ENCODE results near the gene C1QC.

Gene C1QC

DNA sequence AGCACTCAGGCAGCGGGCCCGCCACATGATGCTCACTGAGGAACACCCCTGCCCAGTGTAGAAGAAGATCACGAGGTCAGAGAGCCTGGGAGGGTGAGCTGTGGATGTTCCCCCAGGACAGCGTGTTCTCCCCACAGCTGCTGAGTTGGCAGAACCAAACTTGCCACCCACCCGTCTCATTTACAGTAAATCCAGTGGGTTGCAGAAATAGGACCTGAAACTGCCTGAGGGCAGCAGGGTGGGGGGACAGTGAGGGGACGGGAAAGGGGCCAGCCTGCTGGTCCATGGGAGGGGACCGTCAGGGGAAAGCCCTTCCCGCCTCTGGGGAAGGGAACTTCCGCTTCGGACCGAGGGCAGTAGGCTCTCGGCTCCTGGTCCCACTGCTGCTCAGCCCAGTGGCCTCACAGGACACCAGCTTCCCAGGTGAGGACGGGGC, 9.5 kb downstream of the C1QC start, which contains the start of gene C1QB:
Gene C1QB (plus strand): TSS at position 356 of the 436 bp plus-strand sequence. CDS start 6,227 bp downstream, outside the sequence.
- TF ChIP-seq, protein P1, sequence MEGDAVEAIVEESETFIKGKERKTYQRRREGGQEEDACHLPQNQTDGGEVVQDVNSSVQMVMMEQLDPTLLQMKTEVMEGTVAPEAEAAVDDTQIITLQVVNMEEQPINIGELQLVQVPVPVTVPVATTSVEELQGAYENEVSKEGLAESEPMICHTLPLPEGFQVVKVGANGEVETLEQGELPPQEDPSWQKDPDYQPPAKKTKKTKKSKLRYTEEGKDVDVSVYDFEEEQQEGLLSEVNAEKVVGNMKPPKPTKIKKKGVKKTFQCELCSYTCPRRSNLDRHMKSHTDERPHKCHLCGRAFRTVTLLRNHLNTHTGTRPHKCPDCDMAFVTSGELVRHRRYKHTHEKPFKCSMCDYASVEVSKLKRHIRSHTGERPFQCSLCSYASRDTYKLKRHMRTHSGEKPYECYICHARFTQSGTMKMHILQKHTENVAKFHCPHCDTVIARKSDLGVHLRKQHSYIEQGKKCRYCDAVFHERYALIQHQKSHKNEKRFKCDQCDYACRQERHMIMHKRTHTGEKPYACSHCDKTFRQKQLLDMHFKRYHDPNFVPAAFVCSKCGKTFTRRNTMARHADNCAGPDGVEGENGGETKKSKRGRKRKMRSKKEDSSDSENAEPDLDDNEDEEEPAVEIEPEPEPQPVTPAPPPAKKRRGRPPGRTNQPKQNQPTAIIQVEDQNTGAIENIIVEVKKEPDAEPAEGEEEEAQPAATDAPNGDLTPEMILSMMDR (IDR thresholded peaks at IDR 0.05; ENCODE audit: low read length, missing control alignments), result no peak
- no peak for DNase-seq (ENCODE audit: low read depth)
- H3K4me3 ChIP-seq (replicated peaks; ENCODE audit: low read depth, low read length), result no peak within 1 kb of the TSS

DNA sequence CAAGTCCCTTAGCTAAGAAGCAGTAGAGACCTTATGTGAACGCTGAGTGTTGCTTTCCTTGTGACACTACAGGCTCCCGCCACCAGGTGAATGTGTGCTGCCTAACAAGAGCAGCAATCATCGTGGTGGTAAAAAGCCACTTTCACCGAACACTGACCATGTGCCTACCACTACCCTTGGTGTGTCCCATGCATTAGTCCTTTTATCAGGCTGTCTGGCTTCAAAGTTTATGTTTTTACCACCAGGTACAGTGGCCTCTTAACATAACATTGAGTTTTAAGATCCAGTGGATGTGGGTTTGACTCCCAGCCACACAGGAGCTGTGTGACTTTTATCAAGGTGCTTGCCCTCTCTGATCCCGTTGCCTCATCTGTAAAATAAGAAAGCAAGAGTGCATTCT, 11.3 kb downstream of the C1QC start:
- TF ChIP-seq, protein P1 (IDR thresholded peaks at IDR 0.05; ENCODE audit: low read length, missing control alignments), result no peak
- no peak overlapping the region for H3K4me3 ChIP-seq (replicated peaks; ENCODE audit: low read depth, low read length)
- DNase-seq (ENCODE audit: low read depth), result no peak

DNA sequence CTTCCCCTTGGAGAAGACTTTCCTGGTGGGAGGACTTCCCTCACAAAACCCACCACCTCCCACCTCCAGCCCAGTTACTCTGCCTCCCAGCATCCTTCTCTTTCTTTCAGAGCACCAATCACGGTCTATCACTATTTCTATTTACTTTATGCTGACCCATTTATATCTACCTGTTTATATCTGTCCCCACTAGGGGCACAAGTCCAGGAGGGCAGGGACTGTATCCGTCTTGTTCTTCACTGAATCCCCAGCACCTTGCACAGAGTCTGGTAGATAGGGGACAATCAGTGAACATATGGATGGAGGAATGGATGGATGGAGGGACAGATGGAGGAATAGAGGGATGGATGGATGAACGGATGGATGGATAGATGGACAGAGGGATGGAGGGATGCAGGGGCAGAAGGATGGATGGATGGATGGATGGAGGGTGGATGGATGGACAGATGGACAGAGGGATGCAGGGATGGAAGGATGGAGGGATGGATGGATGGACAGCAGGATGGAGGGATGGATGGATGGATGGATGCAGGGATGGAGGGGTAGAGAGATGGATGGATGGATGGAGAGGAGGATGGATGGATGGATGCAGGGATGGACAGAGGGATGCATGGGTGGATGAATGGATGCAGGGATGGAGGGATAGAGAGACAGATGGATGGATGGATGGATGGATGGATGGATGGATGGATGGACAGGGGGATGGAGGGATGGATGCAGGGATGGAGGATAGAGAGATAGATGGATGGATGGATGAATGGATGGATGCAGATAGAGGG, 15.1 kb downstream of the C1QC start:
- no peak for DNase-seq (ENCODE audit: low read depth)
- TF ChIP-seq, protein P1 (IDR thresholded peaks at IDR 0.05; ENCODE audit: low read length, missing control alignments), result no peak
- no peak overlapping the region for H3K4me3 ChIP-seq (replicated peaks; ENCODE audit: low read depth, low read length)

DNA sequence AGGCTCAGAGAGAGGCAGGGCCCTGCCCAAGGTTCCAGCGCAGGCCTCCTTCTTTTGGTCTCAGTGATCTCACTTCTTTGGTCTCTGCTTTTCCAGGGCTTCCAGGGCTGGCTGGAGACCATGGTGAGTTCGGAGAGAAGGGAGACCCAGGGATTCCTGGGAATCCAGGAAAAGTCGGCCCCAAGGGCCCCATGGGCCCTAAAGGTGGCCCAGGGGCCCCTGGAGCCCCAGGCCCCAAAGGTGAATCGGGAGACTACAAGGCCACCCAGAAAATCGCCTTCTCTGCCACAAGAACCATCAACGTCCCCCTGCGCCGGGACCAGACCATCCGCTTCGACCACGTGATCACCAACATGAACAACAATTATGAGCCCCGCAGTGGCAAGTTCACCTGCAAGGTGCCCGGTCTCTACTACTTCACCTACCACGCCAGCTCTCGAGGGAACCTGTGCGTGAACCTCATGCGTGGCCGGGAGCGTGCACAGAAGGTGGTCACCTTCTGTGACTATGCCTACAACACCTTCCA, 17.3 kb downstream of the C1QC start:
- H3K4me3 ChIP-seq (replicated peaks; ENCODE audit: low read depth, low read length), result no peak overlapping the region
- TF ChIP-seq, protein P1 (IDR thresholded peaks at IDR 0.05; ENCODE audit: low read length, missing control alignments), result no peak
- DNase-seq (ENCODE audit: low read depth), result no peak

DNA sequence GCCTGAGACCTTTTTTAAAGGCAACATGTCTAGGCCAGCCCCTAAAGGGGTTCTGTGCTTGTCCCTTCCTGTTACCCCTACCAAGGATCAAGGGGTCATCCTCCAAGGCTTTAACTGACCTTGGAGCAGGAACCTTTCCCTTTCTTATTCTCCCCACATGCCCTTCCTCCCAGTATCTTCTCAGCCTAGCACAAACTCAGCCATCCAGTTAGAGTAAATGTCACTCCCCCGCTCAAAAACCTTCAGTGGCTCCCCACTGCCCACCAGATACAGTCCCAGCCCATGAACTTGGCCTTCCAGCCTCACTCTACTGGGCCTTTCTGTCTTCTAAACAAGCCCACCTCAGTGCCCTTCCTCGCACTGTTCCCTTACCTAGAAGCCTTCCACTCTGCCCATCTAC, 18.4 kb downstream of the C1QC start:
- TF ChIP-seq, protein P1 (IDR thresholded peaks at IDR 0.05; ENCODE audit: low read length, missing control alignments), result no peak
- DNase-seq (ENCODE audit: low read depth), result no peak
- H3K4me3 ChIP-seq (replicated peaks; ENCODE audit: low read depth, low read length), result no peak overlapping the region

DNA sequence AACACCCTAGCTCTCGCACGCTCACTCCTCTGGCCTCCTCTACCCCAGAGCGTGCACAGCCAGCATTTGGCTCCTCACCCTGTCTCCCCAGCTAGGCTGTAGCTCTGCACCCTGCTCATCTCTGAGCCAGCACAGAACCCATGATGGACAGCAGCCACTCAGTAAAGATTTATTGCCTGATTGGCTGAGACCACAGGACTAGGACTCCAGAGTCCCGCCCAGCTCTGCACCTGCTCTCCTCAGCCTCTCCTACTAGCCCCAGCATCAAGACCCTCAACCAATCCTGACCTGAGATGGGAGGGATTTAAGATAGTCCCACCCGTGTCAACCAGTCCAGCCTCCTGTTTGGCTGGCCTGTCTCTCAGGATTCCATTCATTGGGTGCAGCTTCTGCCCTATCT, 18.9 kb downstream of the C1QC start:
- no peak for DNase-seq (ENCODE audit: low read depth)
- H3K4me3 ChIP-seq (replicated peaks; ENCODE audit: low read depth, low read length), result no peak overlapping the region
- TF ChIP-seq, protein P1 (IDR thresholded peaks at IDR 0.05; ENCODE audit: low read length, missing control alignments), result no peak

All from fibroblast of pulmonary artery (primary cell).